ENCODE data around the gene SKI.
A peak's percentile ranks its signal among the peaks of the same experiment; 100 is the strongest.
"Not testable (repeated sequence)": the region's sequence is repeated elsewhere in the genome, so short reads cannot be mapped to it uniquely, and the experiment has no call there.

The SKI gene

GRCh38 chr1:2242814-2243725, 15.0 kb downstream of the SKI start:
- peak; percentile 74 for DNase-seq (ENCODE audit: low spot score)

GRCh38 chr1:2247045-2247394, 18.9 kb downstream of the SKI start:
- not testable (repeated sequence) for DNase-seq (ENCODE audit: low spot score)

- DNase-seq (ENCODE audit: low spot score) = no peak
Observed at GRCh38 chr1:2247760-2248126, 19.6 kb downstream of the SKI start.

- no peak for DNase-seq (ENCODE audit: low spot score)
Observed at GRCh38 chr1:2248127-2248826, 20.2 kb downstream of the SKI start.

GRCh38 chr1:2248854-2249558, 20.9 kb downstream of the SKI start:
- peak; percentile 42 for DNase-seq (ENCODE audit: low spot score)

- no peak for DNase-seq (ENCODE audit: low spot score)
Observed at GRCh38 chr1:2249559-2249906, 21.4 kb downstream of the SKI start.

GRCh38 chr1:2250721-2251281, 22.7 kb downstream of the SKI start:
- DNase-seq (ENCODE audit: low spot score) = no peak

- DNase-seq (ENCODE audit: low spot score) = no peak
Observed at GRCh38 chr1:2251363-2251762, 23.2 kb downstream of the SKI start.

GRCh38 chr1:2251786-2252185, 23.7 kb downstream of the SKI start:
- DNase-seq (ENCODE audit: low spot score) = no peak

GRCh38 chr1:2252423-2252822, 24.3 kb downstream of the SKI start:
- DNase-seq (ENCODE audit: low spot score) = no peak

GRCh38 chr1:2253036-2253796, 25.1 kb downstream of the SKI start:
- DNase-seq (ENCODE audit: low spot score) = no peak

GRCh38 chr1:2253797-2254480, 25.8 kb downstream of the SKI start:
- no peak for DNase-seq (ENCODE audit: low spot score)

GRCh38 chr1:2255047-2255419, 26.9 kb downstream of the SKI start:
- DNase-seq (ENCODE audit: low spot score) = no peak

GRCh38 chr1:2255420-2256369, 27.6 kb downstream of the SKI start:
- no peak for DNase-seq (ENCODE audit: low spot score)

- no peak for DNase-seq (ENCODE audit: low spot score)
Observed at GRCh38 chr1:2256435-2257244, 28.5 kb downstream of the SKI start.

GRCh38 chr1:2257245-2257627, 29.1 kb downstream of the SKI start:
- peak; percentile 97 for DNase-seq (ENCODE audit: low spot score)

- DNase-seq (ENCODE audit: low spot score) = no peak
Observed at GRCh38 chr1:2258122-2258681, 30.1 kb downstream of the SKI start.

- DNase-seq (ENCODE audit: low spot score) = no peak
Observed at GRCh38 chr1:2258996-2259395, 30.9 kb downstream of the SKI start.

Measured in Ammon's horn (tissue), 1 donor.